Osteoblast (primary cell): ENCODE results near the gene NACAD. TPM values are rescaled to one million over a fixed set of nuclear protein-coding genes. Genes with fewer than 3 reads are reported as not detected.

ENCODE experiments used
- DNase-seq: peaks from one replicate; pipeline ENCODE4 v3.0.0; 2011; ENCODE audit warnings: low spot score, mixed read lengths; ENCODE audit not compliant: insufficient read length; ENCODE audit errors: missing footprints
- H2AFZ ChIP-seq: 2 replicates; pipeline ENCODE4 v1.6.0; 2011; ENCODE audit warnings: mild to moderate bottlenecking, low read length
- H3K27ac ChIP-seq: 2 replicates; pipeline ENCODE4 v1.5.1; 2011; ENCODE audit warnings: mild to moderate bottlenecking, low read depth, low read length, moderate library complexity
- H3K27me3 ChIP-seq: 2 replicates; pipeline ENCODE4 v1.6.0; 2012; ENCODE audit warnings: mild to moderate bottlenecking, control low read depth, inconsistent platforms, low read length, moderate library complexity; ENCODE audit not compliant: insufficient read depth
- H3K36me3 ChIP-seq: 2 replicates; pipeline ENCODE4 v1.5.1; 2011; ENCODE audit warnings: mild to moderate bottlenecking, low read length, control low read depth, moderate library complexity; ENCODE audit not compliant: insufficient read depth
- H3K4me1 ChIP-seq: 2 replicates; pipeline ENCODE4 v1.5.1; 2011; ENCODE audit warnings: mild to moderate bottlenecking, low read length, control low read depth, moderate library complexity; ENCODE audit not compliant: insufficient read depth
- H3K4me2 ChIP-seq: 2 replicates; pipeline ENCODE4 v1.6.0; 2011; ENCODE audit warnings: mild to moderate bottlenecking, low read length; ENCODE audit not compliant: insufficient read depth
- H3K4me3 ChIP-seq: fragments of 200-600 bp; sonication (generic); 3 replicates; pipeline ENCODE4 v1.5.1; 2012; ENCODE audit warnings: mild to moderate bottlenecking, low read length, inconsistent platforms; ENCODE audit not compliant: insufficient read depth
- H3K79me2 ChIP-seq: 2 replicates; pipeline ENCODE4 v1.6.0; 2012; ENCODE audit warnings: mild to moderate bottlenecking, low read length, control low read depth, inconsistent platforms; ENCODE audit not compliant: insufficient read depth
- H3K9me3 ChIP-seq: 2 replicates; pipeline ENCODE4 v1.5.1; 2011; ENCODE audit warnings: low read depth, low read length, control low read depth
- H4K20me1 ChIP-seq: 2 replicates; pipeline ENCODE4 v1.6.0; 2012; ENCODE audit warnings: mild to moderate bottlenecking, low read length, control low read depth; ENCODE audit not compliant: insufficient read depth
- total RNA-seq: library from RNA; depleted of rRNA; stranded (reverse); fragments of >200 nt; gene quantifications from 2 replicates; pipeline ENCODE4 v1.2.3, GENCODE V29; 2012
- TF ChIP-seq, protein P1 (sequence below): IDR thresholded peaks from 2 replicates; pipeline ENCODE4 v1.5.1; 2011; ENCODE audit warnings: mild to moderate bottlenecking, low read depth, low read length, moderate library complexity; ENCODE audit errors: extremely low read depth

Gene NACAD
- total RNA-seq, 1 donor = 0.72 TPM

DNA sequence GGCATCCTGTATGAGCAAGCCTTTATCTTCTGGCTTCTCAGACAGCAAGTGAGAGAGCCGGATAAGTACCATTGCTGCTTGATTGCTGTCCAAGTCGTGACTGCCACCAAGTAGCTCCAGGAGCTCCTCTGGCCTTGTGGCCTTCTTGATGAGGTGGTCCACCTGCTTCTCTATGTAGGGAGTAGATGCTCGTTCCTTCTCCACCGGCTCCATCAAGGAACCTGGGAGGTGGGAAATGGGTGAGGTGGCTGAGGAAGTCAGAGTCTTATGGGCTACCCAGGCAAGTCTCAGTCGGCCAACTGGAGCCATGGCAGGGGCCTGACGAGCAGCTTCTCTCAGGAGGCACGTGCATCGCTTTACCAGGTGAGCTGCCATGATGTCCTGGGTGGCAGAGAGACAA, 20.1 kb upstream of the NACAD start:
- Histone ChIP-seq H3K27me3 (no peaks in the 10 kb centered on the region), H3K79me2 (peaks cover 62% of the 10 kb centered on the region), H3K9me3 (no peaks in the 10 kb centered on the region), H3K27ac (no peak overlapping the region), H3K4me2 (no peak overlapping the region), H3K4me3 (no peak overlapping the region), H3K36me3 (peaks cover 55% of the 10 kb centered on the region), H4K20me1 (peaks cover 45% of the 10 kb centered on the region), H3K4me1 (peaks cover 18% of the 10 kb centered on the region), H2AFZ (no peak overlapping the region)
- DNase-seq = no peak
- TF ChIP-seq, protein P1, sequence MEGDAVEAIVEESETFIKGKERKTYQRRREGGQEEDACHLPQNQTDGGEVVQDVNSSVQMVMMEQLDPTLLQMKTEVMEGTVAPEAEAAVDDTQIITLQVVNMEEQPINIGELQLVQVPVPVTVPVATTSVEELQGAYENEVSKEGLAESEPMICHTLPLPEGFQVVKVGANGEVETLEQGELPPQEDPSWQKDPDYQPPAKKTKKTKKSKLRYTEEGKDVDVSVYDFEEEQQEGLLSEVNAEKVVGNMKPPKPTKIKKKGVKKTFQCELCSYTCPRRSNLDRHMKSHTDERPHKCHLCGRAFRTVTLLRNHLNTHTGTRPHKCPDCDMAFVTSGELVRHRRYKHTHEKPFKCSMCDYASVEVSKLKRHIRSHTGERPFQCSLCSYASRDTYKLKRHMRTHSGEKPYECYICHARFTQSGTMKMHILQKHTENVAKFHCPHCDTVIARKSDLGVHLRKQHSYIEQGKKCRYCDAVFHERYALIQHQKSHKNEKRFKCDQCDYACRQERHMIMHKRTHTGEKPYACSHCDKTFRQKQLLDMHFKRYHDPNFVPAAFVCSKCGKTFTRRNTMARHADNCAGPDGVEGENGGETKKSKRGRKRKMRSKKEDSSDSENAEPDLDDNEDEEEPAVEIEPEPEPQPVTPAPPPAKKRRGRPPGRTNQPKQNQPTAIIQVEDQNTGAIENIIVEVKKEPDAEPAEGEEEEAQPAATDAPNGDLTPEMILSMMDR = no peak

DNA sequence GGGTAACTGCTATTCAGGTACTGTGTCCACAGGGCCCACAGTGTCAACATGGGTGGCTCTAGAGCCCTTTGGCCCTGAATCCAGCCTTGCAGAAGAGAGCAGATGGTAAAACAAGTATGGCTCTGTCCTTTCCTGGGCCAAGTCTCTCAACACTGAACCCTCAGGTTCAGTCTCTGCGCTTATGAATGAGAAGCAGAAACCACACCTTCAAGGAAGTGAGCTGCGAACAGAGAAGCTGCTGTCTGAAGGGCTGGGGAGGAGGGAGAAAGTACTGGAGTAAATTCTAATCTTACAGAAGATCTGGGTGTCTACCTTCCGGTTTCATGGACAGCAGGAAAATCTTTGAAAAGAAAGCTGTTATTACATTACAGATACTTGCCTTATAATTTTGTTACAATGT, 18.6 kb upstream of the NACAD start:
- Histone ChIP-seq H3K27me3 (no peaks in the 10 kb centered on the region), H3K9me3 (no peaks in the 10 kb centered on the region), H4K20me1 (peaks cover 48% of the 10 kb centered on the region), H3K4me3 (no peak overlapping the region), H2AFZ (no peak overlapping the region), H3K4me2 (no peak overlapping the region), H3K79me2 (peaks cover 62% of the 10 kb centered on the region), H3K27ac (no peak overlapping the region), H3K36me3 (peaks cover 70% of the 10 kb centered on the region), H3K4me1 (peaks cover 11% of the 10 kb centered on the region)
- TF ChIP-seq, protein P1 = no peak
- no peak for DNase-seq

DNA sequence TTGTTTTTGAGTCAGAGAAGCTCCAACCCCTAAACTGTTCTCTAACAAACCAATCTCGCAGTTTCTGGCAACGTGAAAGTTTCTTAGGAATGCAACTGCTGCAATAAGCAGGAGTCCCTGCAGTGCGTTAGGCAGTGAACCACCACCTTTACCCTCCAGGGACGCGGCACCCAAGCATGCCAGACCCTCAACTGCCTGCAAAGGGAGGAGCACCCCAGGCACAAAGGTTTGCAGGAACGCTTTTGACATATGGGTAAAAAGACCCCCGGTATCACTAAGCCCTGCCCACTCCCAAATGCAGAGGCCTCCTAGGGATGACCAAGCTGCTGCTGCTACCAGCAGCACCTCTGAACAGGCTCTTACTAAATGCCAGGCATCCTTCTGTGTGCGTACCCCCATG, 18.1 kb upstream of the NACAD start:
- Histone ChIP-seq H3K79me2 (peaks cover 62% of the 10 kb centered on the region), H3K36me3 (peaks cover 76% of the 10 kb centered on the region), H4K20me1 (peaks cover 50% of the 10 kb centered on the region), H3K27ac (no peak overlapping the region), H3K9me3 (no peaks in the 10 kb centered on the region), H3K4me2 (no peak overlapping the region), H3K27me3 (no peaks in the 10 kb centered on the region), H3K4me1 (peaks cover 6% of the 10 kb centered on the region), H2AFZ (no peak overlapping the region), H3K4me3 (no peak overlapping the region)
- TF ChIP-seq, protein P1 = no peak
- DNase-seq = no peak

DNA sequence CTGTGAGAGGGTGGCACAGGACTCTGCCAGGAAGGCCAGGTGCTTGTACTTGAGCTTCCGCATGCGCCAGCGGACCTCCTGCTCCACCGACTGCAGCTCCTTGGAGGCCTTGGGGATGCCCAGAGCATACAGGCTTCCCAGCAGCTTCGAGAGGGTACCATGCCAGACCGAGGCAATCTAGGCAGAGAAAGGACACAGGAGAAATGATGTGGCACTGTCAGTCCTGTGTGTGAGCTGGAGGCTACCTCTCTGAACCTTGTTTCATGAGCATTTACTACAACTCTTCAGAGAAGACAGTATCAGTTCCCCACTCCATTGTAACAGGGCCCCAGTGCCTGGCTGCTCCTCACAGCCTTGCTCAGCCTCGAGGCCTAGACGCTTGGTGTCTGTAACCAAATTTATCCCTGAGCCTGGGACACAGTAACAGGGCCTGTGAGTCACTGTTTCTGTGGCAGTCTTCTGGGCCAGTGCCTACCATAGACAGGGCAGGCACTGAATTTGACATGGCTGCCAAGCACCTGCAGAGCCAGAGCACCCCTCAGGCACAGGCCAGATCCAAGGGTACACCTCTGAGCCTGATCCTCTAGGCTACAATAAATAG, 16.9 kb upstream of the NACAD start:
- Histone ChIP-seq H3K4me1 (peaks cover 6% of the 10 kb centered on the region), H3K79me2 (peaks cover 53% of the 10 kb centered on the region)
- no peak for DNase-seq

More for the DNA sequence above, 16.9 kb upstream of the NACAD start:
- no peak overlapping the region for H2AFZ ChIP-seq
- H3K4me3 ChIP-seq = no peak overlapping the region
- no peak overlapping the region for H3K4me2 ChIP-seq
- H3K27me3 ChIP-seq = no peaks in the 10 kb centered on the region
- TF ChIP-seq, protein P1 = no peak
- H3K9me3 ChIP-seq = no peaks in the 10 kb centered on the region
- peaks cover 87% of the 10 kb centered on the region for H3K36me3 ChIP-seq
- H3K27ac ChIP-seq = no peak overlapping the region
- peaks cover 54% of the 10 kb centered on the region for H4K20me1 ChIP-seq
